Fibroblast of lung (primary cell): ENCODE results near the gene ARHGAP10.

Experiments used
- EZH2 ChIP-seq: IDR thresholded peaks from 2 replicates; pipeline ENCODE4 v1.5.1; 2012; ENCODE audit warnings: low read length, control low read depth, mild to moderate bottlenecking; ENCODE audit errors: missing control alignments
- TF ChIP-seq, protein P1 (sequence below), 2 donors: IDR thresholded peaks in 1 of 2; conservative IDR thresholded peaks in 1 of 2; 1 replicate in 1 of 2; 2 replicates in 1 of 2; pipeline ENCODE4 v1.5.1; 2011 to 2012; ENCODE audit warnings: low read length in 2 of 2, control low read depth in 1 of 2, inconsistent platforms in 1 of 2, low read depth in 1 of 2, mild to moderate bottlenecking in 1 of 2

DNA sequence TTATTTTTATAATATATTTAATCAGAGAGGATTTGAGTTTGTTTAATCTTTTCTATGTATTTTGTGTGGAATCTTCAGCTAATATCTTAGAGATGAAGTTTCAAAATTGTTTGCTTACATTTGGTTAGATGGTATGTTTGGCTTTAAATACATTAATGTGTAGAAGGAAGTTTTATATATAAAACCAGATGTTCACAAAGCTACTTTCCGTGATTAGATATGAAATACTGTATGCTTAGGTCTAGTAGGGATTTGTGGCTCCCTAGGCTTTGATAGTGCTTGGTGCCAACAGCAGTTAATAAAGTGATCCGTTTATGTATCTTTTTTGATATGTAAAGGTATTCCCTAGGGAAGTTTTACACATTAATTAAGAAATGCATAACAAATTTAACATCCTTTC is 223.0 kb downstream of the ARHGAP10 start:
- TF ChIP-seq, protein P1, sequence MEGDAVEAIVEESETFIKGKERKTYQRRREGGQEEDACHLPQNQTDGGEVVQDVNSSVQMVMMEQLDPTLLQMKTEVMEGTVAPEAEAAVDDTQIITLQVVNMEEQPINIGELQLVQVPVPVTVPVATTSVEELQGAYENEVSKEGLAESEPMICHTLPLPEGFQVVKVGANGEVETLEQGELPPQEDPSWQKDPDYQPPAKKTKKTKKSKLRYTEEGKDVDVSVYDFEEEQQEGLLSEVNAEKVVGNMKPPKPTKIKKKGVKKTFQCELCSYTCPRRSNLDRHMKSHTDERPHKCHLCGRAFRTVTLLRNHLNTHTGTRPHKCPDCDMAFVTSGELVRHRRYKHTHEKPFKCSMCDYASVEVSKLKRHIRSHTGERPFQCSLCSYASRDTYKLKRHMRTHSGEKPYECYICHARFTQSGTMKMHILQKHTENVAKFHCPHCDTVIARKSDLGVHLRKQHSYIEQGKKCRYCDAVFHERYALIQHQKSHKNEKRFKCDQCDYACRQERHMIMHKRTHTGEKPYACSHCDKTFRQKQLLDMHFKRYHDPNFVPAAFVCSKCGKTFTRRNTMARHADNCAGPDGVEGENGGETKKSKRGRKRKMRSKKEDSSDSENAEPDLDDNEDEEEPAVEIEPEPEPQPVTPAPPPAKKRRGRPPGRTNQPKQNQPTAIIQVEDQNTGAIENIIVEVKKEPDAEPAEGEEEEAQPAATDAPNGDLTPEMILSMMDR (conservative IDR thresholded peaks at IDR 0.05 in 1 of 2, IDR thresholded peaks at IDR 0.05 in 1 of 2; ENCODE audit: low read depth in 1 of 2, low read length in 2 of 2): no peak
- TF ChIP-seq EZH2: no peak
